Measurements from ENCODE around the gene IL17RB.

GRCh38 chr3:53799338-53799865, 47.0 kb upstream of the IL17RB start:
- TF ChIP-seq EP300 (IDR thresholded peaks at IDR 0.05; ENCODE audit: borderline replicate concordance), result no peak
- TF ChIP-seq NFIC (IDR thresholded peaks at IDR 0.05), result no peak
- TF ChIP-seq YY1 (IDR thresholded peaks at IDR 0.05; ENCODE audit: low read depth), result no peak

Measured in Ishikawa (cell line).